ENCODE results near the gene ACVR2B.

The ACVR2B gene

DNA sequence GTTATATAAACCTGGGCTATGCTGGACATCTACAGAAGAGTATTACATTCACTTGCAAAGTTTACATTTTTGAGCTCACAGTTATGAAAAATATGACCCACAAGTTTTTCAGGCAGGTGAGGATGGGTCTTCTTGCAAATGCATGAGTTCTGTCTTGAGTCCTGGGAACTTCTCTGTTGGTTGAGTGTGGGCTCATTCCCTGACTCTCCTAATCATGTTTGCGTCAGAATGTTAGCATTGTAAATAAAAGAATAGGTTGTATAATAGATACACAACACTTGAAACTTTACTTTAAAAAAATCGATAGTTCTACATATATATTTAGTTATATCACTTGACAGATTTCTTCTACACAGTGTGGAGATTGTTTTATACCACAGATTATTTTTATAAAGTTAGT lies 35.3 kb downstream of the ACVR2B start:
- no peak for DNase-seq

GRCh38 chr3:38489766-38490165 lies 36.1 kb downstream of the ACVR2B start:
- DNase-seq, result no peak

- no peak for DNase-seq
These were observed 36.8 kb downstream of the ACVR2B start for GRCh38 chr3:38490281-38491030.

- DNase-seq, result no peak
These were observed 37.5 kb downstream of the ACVR2B start for GRCh38 chr3:38491215-38491614.

DNA sequence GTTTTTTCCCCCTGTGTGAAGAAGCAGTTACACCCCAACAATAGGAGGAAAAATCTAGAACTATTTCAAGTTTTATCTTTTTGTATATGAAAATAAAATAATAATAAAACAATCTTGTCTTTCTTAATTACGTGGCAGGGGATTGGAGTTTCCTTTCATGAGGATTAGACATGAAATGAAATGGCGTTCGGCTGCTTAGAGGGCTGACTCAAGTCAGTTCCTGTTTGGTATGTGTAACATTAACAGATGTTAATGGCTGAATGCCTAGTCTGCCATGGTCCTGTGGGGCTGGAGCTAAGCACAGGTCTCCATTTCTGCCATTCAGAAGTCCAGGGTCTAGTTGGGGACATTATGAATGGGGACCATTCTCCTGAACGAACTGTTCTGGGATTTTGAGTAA lies 39.3 kb downstream of the ACVR2B start:
- no peak for DNase-seq

- DNase-seq, result peak; percentile 93 to 95
These were observed 42.6 kb downstream of the ACVR2B start, which contains the start of gene EXOG for GRCh38 chr3:38496131-38496910. Gene EXOG (plus strand): TSS chr3:38496340. CDS start chr3:38496368, 28 bp downstream.

- DNase-seq, result no peak
These were observed 43.3 kb downstream of the ACVR2B start for GRCh38 chr3:38497031-38497430.

DNA sequence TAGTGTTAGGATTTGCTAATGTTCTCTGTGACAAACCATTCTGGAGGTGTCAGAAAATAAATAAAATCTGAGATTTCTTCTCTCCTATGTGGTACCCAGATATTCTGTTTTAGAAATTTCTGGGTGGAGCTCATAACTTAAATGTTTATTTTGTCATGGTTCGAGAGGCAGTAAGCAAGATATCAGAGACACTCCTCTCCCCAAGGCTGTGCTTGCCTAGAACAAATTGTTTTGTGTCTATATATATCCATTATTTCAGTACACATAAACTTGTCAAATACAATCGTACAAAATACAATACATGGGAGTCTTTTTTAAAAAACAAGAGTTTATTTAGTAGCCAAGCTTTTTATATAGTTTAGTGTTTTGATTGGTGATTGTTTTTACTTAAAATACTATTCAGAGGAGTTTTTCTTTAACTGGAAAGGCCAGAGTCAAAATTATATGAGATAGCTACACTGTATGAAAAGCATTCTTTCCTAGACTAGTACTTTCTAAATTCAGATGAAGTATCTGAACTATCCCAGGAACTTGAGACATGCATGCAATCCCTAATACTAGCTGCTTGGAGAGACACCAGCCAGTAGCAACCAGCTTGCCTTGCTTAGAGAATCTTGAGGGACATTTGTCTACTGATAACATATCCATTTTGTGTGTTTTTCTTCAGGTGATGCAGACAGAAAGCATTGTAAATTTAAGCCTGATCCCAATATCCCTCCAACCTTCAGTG lies 47.2 kb downstream of the ACVR2B start:
- DNase-seq, result no peak

DNA sequence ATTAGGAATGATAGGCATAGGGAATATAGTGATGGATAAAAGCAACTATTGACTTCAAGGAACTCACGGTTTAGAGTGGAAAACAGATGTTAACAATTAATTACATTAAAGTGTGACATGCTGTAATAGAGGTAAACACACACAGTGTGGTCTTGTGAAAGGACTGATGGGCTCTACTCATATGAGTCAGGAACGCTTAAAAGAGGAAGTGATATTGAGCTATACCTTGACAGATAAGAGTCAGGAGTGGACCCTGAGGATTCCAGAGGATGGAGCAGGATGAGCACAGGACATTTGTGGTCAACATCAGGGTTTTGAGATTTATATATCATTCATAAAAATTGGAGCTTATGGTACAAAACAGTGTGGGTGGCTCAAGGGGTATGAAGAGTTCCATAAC lies 53.4 kb downstream of the ACVR2B start:
- DNase-seq, result no peak

DNA sequence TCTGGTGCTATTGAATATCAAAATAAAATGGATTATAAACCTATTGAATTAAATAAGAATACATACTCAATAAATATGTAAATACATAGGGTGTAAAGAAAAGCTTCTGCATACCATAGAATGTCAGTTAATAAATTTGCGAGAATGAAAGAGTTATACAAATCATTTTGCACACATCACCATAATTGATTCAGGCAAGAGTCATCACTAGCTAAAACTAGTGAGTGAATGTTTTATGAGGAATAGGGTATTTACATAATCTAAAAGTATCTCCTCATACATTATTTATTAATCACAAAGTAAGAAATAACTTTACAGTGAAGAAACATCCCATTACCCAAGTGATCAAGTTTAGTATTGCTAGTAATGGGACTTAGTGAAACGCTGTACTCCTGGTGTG lies 56.0 kb downstream of the ACVR2B start:
- no peak for DNase-seq

- no peak for DNase-seq
These were observed 56.9 kb downstream of the ACVR2B start for GRCh38 chr3:38510631-38511030.

- no peak for DNase-seq
These were observed 57.9 kb downstream of the ACVR2B start for GRCh38 chr3:38511546-38511945.

- no peak for DNase-seq
These were observed 61.7 kb downstream of the ACVR2B start for GRCh38 chr3:38515367-38515766.

DNA sequence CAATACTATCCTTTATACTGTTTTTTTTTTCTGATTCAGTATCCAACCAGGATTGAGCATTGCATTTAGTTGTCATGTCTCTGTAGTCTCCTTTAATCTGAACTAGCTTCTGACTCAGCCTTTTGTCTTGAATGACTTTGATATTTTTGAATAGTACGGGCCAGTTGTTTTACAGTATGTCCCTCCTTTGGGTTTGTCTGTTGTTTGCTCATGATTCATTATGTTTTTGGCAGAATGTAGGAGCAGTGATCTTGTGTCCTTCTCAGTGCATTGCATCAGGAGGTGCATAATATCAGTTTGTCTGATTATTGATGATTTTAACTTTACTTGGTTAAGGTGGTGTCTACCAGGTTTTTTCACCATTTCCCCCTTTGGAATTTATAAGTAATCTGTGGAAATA lies 63.0 kb downstream of the ACVR2B start:
- no peak for DNase-seq

GRCh38 chr3:38519000-38519399 lies 65.3 kb downstream of the ACVR2B start:
- DNase-seq, result no peak

DNA sequence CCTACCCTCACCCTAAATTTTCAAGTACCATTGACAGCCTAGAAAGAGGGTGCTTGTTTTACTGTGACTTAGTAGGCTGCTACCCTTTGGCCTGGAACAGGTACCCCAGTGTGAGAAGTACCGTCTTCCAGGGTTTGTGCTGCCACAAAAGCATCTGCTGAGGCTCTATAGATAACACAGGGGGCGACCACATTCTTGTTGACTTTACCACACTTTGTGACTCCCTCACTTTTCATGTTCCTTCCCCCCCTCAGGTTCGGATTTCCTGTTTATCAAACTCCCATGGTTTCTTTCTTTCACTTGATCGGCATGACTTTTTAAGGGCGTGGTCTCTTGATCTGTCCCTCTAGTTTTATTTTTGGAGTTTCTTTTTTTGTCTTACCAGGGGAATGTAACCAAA lies 66.0 kb downstream of the ACVR2B start:
- no peak for DNase-seq

GRCh38 chr3:38521391-38521987 lies 67.8 kb downstream of the ACVR2B start:
- peak; percentile 72 to 74 for DNase-seq

DNA sequence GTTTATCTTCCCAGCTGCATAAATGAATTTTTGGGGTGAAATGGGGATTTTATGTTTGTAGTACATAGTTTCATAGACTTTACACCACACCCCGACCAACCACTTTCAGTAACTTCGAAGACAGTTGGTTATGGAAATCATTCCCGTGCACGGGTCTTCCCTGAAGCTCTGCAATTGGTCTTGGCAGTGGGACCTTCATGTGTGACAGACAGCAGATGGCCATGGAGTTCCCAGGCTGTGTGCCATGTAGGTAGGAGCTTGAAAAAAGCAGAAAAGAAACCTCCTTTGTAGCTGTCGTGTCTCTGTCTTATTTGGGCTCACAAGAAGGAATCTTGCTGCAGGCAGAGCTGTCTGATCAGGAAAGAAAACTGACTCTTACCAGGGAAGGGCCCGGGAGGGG lies 68.3 kb downstream of the ACVR2B start:
- DNase-seq, result no peak

DNA sequence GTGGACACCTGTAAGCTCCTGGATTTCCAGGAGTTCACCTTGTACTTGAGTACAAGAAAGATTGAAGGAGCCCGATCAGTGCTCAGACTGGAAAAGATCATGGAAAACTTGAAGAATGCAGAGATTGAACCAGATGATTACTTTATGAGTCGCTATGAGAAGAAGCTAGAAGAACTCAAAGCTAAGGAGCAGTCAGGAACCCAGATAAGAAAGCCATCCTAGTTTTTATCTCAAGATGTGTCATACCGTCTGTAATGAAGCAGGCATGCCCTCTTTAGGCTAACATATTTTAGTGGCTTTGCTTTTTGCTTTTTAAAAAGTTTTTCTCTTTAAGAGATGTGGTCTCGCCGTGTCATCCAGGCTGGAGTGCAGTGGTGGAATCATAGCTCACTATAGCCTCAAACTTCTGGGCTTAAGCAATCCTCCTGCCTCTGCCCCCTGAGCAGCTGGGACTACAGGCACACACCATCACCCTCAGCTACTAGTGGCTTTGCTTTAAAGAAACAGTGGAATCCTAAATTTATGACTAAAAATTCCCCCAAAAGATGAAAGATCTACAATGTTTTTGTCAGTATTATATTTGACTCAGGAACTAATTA lies 70.5 kb downstream of the ACVR2B start:
- no peak for DNase-seq

DNA sequence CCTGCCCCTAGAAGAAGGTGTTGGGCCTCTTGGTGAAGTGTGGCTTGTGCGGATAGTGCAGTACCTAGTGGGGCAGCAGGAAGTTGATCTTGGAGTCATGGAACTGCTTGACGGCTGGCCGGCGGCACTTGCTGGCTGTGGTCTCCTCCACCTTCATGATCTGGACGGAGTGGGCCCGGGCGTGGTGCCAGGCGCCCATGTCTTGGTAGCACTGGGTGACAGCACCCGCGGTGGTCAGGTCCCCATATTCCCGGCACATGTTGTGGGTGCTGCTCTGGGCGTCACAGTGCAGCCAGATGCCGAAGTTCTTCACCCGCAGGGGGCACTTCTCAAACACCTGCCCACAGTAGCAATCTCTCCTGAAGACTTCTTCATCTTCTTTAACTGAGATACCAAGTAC lies 73.1 kb downstream of the ACVR2B start:
- DNase-seq, result no peak

GRCh38 chr3:38528457-38528856 lies 74.8 kb downstream of the ACVR2B start:
- DNase-seq, result no peak

GRCh38 chr3:38532529-38532928 lies 78.8 kb downstream of the ACVR2B start:
- DNase-seq, result no peak
